Activated CD8-positive, alpha-beta memory T cell treated with anti-CD3 and anti-CD28 coated beads, Interleukin-2, amount 50 U/mL, for 24 hours (primary cell): Measurements from ENCODE around the gene CYP51A1.
"Not testable (repeated sequence)": the region's sequence is repeated elsewhere in the genome, so short reads cannot be mapped to it uniquely, and the experiment has no call there.

ENCODE experiments used
- DNase-seq: peaks from one replicate; pipeline ENCODE4 v3.0.0-alpha.2; 2020; ENCODE audit errors: extremely low read depth

CYP51A1 gene

GRCh38 chr7:92134271-92135051, at the start of gene CYP51A1:
Gene CYP51A1, minus strand, starts transcription at chr7:92134477. Its CDS starts 113 bp downstream, at chr7:92134364.
- DNase-seq: peak; percentile 83

GRCh38 chr7:92178928-92179924, 44.9 kb upstream of the CYP51A1 start, which contains the start of gene LRRD1:
Gene LRRD1, minus strand, starts transcription at chr7:92179142. Its CDS starts 13,940 bp downstream, at chr7:92165202.
- peak; percentile 72 for DNase-seq

DNA sequence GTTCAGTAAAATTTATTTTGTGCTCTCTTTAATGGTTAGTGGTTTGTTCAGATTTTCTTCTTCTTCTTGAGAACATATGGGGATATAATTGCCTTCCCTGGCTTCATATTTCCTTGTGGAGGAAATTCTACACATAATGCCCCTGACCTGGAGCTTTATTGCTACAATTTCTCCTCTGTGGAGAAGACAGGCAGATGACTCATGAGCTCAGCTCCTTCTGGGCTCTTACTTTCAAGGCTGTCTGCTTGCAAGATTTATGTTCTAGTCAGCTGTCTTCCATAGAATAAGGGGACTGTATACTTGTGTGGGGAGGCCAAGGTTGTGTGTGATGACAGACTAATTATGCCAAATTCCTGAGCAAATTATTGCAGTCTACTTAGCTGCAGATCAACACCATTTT, 43.1 kb upstream of the CYP51A1 start:
- DNase-seq: no peak

- not testable (repeated sequence) for DNase-seq
Observed at GRCh38 chr7:92169529-92169928, 35.3 kb upstream of the CYP51A1 start.

- DNase-seq: no peak
Observed at GRCh38 chr7:92161271-92161670, 27.0 kb upstream of the CYP51A1 start.

GRCh38 chr7:92158660-92159575, 24.6 kb upstream of the CYP51A1 start:
- DNase-seq: no peak

DNA sequence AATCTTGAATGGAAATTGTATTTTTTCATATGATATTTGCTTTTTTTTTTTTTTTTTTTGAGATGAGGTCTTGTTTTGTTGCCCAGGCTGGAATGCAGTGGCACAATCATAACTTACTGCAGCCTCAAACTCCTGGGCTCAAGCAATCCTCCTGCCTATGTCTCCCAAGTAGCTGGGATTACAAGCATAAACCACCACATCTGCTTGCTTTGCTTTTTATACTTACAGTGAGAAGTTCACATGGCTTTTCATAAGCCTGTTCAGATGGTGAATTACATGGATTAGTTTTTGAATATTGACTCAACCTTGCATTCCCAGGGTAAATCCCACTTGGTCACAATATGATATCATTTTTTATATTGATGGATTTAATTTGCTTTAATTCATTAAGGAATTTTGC, 22.7 kb upstream of the CYP51A1 start:
- DNase-seq: no peak

- no peak for DNase-seq
Observed at GRCh38 chr7:92155108-92155739, 20.9 kb upstream of the CYP51A1 start.

- no peak for DNase-seq
Observed at GRCh38 chr7:92150450-92151017, 16.3 kb upstream of the CYP51A1 start.

- DNase-seq: no peak
Observed at GRCh38 chr7:92149736-92150239, 15.5 kb upstream of the CYP51A1 start.

- DNase-seq: not testable (repeated sequence)
Observed at GRCh38 chr7:92143192-92143880, 9.1 kb upstream of the CYP51A1 start.

DNA sequence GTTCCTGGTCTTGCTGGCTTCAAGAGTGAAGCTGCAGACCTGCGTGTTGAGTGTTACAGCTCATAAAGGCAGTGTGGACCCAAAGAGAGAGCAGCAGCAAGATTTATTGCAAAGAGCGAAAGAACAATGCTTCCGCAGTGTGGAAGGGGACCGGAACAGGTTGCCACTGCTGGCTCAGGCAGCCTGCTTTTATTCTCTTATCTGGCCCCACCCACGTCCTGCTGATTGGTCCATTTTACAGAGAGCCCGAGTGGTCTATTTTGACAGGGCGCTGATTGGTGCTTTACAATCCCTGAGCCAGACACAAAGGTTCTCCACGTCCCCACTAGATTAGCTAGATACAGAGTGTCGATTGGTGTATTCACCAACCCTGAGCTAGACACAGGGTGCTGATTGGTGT, 8.5 kb upstream of the CYP51A1 start:
- DNase-seq: not testable (repeated sequence)

DNA sequence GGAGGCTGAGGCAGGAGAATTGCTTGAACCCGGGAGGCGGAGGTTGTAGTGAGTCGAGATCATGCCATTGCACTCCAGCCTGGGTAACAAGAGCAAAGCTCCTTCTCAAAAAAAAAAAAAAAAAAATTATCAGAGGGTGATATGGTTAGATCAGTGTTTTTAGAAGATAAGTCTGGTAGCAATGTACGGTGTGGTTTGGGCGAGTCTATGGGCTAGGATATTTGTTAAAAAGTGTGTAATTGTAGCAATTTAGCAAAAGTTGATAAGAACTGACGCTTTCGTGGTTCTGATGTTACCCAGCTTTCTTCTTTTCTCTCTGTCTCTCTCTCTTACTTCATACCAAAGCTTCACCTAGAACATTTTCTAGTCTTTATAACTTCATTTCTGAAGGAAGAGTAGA, 6.9 kb upstream of the CYP51A1 start:
- DNase-seq: no peak

DNA sequence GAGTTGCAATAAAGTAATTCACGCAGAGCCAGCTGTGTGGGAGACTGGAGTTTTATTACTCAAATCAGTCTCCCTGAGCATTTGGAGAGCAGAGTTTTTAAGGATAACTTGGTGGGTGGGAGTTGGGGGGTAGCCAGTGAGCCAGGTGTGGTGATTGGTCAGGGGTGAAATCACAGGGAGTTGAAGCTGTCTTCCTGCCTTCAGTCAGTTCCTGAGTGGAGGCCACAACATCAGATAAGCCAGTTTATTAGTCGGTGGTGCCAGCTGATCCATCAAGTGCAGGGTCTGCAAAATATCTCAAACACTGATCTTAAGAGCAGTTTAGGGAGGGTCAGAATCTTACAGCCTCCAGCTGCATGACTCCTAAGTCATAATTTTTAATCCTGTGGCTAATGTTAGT, 3.3 kb upstream of the CYP51A1 start:
- DNase-seq: no peak

DNA sequence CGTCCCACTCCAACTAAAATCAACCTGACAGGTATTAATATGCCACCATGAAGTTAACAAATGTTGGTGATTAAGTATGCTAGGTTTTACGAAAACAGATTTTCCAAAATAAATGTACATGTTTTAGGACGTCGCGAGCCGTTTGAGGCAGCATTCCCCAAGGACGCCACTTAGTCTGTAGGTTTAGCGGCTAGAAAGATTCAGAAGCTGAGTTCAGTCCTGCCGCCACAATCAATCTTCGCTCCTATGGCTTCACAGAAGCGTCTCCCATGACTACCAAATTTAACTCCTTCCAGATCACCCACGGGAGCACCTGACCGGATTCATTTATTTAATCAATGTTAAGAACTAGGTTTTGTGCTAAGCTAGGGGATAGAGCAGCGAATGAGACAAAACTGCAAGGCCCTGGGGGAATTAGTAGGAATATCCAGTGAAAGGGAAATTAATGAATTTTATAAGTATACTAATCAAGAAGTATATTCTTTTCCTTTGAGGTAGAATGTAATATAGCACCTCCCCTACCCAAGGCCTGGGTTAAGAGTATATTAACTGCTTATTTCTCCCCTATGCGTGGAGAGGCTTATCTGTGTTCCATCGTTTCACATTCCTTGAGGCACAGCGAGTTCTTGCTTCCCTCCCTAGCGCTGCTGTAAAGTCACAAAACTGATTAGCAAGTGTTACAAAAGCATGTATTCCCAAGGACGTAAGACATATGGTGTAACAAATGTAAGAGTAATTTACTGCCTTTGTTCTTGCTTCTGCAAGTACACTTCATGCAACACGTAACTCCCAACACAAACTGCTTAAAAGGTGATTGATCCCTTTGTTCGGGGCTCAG, 994 bp upstream of the CYP51A1 start:
- no peak for DNase-seq

DNA sequence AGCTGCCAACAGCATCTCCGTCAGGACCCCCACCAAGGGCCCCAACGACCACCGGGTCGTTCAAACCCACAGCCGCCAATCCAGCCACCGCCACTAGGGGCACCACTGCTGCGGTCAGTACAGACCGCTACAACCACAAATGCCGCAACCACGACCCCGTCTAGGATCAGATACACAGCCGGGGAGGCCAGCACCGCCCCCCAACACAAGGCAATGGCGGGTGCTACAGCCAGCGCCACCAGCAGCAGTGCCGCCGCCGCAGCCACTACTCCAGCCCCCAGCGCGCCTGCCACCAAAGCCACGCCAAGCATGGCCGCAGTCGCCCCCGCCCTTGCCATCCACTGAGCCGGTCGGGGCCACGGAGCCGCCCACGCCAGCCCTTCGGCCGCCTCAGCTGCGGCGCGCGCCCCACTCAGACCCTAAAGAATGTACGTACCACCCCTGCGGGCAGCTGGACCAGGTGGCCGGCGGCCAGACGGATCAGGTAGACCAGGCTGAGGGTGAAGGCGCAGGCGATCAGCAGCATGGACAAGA, 473 bp downstream of the CYP51A1 start:
- DNase-seq: peak; percentile 10

- no peak for DNase-seq
Observed at GRCh38 chr7:92133133-92133736, 1.0 kb downstream of the CYP51A1 start.

DNA sequence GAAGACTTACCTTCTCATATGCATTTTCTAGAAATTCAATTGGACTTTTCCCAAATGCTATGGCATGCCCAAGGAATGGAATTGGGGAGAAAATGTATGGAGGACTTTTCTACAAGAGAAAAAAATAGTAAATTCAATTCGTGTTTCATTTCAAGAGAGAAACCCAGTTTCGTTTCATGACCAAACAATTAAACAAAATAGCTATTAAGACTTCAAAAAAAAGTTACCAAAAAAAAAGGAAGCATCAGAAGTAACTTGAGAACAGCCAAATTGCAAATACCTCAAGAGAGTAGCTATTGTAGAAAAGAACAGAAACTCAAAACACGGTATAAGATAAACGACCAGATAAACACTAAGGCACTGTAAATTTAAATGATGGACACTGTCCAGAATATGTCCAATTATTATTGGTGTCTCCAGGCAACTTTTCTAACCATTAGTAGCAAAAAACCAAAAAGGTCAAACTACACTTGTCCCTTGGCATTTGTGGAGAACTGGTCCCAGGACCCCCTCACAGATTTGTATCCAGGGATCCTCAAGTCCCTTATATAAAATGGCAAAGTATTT, 2.4 kb downstream of the CYP51A1 start:
- no peak for DNase-seq
